ENCODE measurements around the gene FGF2. TPM values are rescaled to one million over a fixed set of nuclear protein-coding genes. Genes with fewer than 3 reads are reported as not detected.
A peak's percentile ranks its signal among the peaks of the same experiment; 100 is the strongest.
"Not testable (repeated sequence)": the region's sequence is repeated elsewhere in the genome, so short reads cannot be mapped to it uniquely, and the experiment has no call there.

FGF2 gene
- total RNA-seq, 1 experiment from 2014 or later = 25.5 TPM

GRCh38 chr4:122845066-122845465, 18.4 kb downstream of the FGF2 start:
- peak; percentile 16 for DNase-seq (ENCODE audit: low read depth)

- no peak for DNase-seq (ENCODE audit: low read depth)
Observed at GRCh38 chr4:122845760-122846159, 19.1 kb downstream of the FGF2 start.

GRCh38 chr4:122847931-122848330, 21.3 kb downstream of the FGF2 start:
- DNase-seq (ENCODE audit: low read depth) = peak; percentile 22

DNA sequence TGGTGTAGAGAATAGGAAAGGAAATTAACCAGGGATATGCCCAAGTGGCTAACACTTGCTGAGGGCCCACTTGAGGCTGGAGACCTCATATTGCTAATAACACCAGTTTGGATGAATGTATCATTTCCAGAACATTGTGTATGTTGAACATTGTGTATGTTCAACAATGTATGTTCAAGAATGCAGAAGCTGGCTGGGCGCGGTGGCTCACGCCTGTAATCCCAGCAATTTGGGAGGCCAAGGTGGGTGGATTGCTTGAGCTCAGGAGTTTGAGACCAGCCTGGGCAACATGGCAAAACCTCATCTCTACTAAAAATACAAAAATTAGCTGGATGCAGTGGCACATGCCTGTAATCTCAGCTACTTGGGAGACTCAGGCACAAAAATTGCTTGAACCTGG, 23.2 kb downstream of the FGF2 start:
- DNase-seq (ENCODE audit: low read depth) = not testable (repeated sequence)

GRCh38 chr4:122851568-122851967, 24.9 kb downstream of the FGF2 start:
- DNase-seq (ENCODE audit: low read depth) = no peak

DNA sequence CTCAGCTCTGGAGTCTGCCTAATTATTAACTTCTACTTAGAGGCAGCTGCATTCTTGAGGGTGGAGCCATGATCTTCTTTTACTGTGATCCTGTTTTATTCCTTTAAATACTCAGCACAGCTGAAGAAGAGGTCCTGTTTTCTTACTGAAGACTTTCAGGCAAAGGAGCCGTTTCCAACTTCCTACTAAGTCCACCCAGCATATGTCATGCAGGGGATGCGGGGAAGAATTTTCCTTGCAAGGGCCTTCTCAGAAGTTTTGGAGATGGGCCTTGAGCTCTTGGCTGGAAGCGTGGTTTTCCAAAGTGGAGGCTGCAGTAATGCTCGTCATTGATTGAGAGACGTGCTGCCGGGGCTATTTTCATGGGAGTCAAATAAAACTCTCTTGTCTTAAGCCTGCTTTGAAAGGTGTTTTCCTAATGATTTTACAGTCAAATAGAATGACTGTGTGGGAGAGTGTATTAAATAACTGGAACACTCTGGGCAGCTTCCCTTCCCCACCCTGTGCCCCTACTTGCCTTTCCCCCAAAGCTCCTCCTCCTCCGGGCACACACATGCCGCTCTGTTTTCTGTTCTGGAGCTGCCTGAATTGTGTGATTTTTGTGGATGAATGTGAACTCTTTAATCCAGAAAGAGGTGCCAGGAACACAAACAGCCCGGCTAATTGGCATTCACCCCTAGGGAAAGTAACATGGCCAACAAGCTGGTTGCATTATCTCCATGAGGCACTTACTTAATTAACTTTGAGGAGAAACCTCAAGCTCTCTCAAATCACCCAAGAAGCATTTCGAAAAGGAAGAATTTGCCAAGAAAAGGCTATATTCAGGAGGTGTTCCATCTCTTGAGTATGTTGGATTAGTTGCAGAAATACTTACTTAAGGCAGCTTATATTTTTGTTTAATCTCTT, 28.1 kb downstream of the FGF2 start:
- no peak for DNase-seq (ENCODE audit: low read depth)

- no peak for DNase-seq (ENCODE audit: low read depth)
Observed at GRCh38 chr4:122855353-122855890, 28.8 kb downstream of the FGF2 start.

DNA sequence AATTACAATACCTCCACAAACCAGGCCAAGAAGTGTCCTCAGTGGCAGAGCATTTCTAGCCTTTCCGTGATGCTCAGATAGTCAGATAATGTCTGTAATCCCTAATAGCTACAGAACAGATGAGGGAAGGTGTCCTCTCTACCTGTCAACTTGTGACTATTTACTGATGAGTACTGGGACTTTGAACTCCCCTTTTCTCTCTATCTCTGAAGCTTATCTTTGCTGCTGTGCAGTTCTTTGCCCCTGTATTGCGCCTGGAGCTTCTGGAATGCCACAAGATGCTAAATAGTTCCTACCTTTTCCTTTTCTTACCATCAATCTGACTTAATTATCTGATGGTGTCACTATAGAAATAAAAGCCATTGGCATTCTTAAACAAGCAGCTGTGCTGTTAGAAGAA, 30.5 kb downstream of the FGF2 start:
- no peak for DNase-seq (ENCODE audit: low read depth)

- DNase-seq (ENCODE audit: low read depth) = no peak
Observed at GRCh38 chr4:122858705-122859104, 32.1 kb downstream of the FGF2 start.

GRCh38 chr4:122861172-122861943, 34.7 kb downstream of the FGF2 start:
- DNase-seq (ENCODE audit: low read depth) = no peak

GRCh38 chr4:122863639-122864038, 37.0 kb downstream of the FGF2 start:
- no peak for DNase-seq (ENCODE audit: low read depth)

- no peak for DNase-seq (ENCODE audit: low read depth)
Observed at GRCh38 chr4:122865425-122865824, 38.8 kb downstream of the FGF2 start.

DNA sequence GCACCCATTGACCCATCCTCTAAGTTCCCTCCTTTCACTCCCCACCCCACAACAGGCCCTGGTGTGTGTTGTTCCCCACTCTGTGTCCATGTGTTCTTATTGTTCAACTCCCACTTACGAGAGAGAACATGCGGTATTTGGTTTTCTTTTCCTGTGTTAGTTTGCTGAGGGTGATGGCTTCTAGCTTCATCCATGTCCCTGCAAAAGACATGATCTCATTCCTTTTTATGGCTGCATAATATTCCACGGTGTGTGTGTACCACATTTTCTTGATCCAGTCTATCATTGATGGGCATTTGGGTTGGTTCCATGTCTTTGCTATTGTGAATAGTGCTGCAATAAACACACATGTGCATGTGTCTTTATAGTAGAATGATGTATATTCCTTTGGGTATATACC, 41.6 kb downstream of the FGF2 start:
- DNase-seq (ENCODE audit: low read depth) = not testable (repeated sequence)

DNA sequence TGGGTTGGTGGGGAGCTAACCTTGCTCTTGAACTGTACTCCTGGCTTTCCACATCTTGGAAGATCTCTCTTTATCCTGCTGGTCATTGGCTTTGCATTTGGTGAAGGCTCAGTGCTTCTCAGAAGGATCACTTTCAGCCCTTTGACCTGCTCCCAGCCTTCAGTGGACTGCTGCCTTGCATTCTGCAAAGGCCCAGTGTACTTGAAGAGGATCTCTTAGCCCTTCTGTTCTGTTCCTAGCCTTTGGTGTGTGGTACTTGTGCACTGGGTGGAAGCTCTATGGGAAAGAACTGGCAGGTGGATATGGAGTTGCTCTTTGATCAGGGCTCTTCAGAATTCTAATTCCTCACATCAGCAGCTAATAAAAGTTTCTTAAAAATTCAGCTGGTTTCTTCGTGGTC, 46.5 kb downstream of the FGF2 start:
- peak; percentile 26 for DNase-seq (ENCODE audit: low read depth)

- peak; percentile 76 for DNase-seq (ENCODE audit: low read depth)
Observed at GRCh38 chr4:122873821-122874593, 47.4 kb downstream of the FGF2 start.

DNA sequence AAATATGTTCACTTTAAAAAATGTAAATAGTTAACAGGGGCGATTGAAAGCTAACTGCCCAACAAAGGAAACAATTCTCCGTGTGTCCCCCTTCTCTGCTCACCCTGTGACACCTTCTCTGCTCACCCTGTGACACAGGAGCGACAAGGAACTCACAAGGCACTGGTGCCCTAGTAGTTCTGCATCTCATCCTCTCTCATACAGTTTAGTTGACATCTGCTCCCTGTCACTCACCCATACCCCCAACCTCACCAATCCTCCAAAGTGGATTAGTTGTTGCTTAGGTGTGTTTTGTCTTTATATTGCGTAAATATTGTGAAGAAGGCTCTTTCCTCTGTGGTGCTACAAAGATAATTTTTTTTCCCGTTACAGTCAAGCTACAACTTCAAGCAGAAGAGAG, 49.3 kb downstream of the FGF2 start:
- no peak for DNase-seq (ENCODE audit: low read depth)

DNA sequence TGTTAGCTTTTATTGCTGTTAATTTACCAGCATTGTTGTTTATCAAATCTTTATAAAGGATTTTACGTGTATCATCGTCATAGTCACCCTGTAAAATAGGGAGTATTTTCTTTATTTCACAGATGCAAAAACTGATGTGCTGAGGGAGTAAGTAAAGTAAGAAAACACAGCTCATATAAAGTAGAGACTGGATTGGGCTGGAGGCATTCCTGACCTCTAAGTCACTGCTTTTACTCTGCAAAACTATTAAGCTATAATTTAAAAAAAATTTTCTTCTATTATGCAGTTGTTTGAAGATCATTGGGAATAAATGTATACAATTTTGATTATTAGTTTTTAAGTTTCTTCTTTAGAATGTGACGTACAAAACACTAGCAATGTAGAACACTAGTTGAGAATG, 49.8 kb downstream of the FGF2 start:
- no peak for DNase-seq (ENCODE audit: low read depth)

DNA sequence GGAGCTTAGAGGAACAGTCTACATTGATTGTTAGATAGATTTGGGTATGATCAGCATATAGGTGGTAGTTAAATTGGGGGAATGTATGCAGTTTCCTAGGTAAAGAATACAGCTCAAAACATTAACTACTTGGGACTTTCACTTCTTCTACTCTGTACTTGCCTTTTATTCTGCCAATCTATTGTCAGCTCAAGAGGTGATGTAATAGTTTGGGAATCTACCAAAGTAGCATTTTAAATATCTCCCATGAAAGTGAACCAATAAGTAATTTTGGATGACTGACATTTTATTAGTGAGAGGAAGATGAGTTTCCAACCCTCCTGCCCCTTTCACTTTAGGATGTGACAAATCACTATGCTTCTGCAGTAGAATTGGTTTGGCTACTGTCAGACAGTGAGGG, 52.4 kb downstream of the FGF2 start:
- peak; percentile 36 for DNase-seq (ENCODE audit: low read depth)

- DNase-seq (ENCODE audit: low read depth) = no peak
Observed at GRCh38 chr4:122882857-122883735, 56.5 kb downstream of the FGF2 start.

- DNase-seq (ENCODE audit: low read depth) = no peak
Observed at GRCh38 chr4:122884499-122884898, 57.9 kb downstream of the FGF2 start.

DNA sequence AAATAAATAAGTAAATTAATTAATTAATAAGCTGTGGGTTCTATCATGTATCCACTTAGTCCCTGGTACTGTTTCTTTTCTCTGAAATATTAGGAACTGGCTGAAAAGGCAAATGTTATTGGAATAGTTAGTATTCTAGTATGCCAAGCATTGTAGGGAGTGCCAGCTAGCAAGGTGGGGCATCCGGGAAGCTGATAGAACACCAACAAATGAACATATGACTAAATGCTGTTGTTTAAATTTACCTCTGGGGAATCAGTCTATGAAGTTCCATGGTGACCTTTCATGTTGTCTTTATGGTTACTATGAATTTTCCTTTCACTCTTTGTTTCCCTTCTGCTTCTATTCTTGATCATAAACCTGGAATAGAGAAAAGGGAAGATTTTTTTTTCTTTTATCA, 63.1 kb downstream of the FGF2 start:
- no peak for DNase-seq (ENCODE audit: low read depth)
